Brain microvascular endothelial cell (primary cell): ENCODE data around the gene PTPRN2.
"Not testable (repeated sequence)": the region's sequence is repeated elsewhere in the genome, so short reads cannot be mapped to it uniquely, and the experiment has no call there.

Source experiments
- DNase-seq: peaks from one replicate; pipeline ENCODE4 v3.0.0-alpha.2; 2020
- H3K27ac ChIP-seq: fragments of 250-450 bp; sonication (Bioruptor Pico); 2 replicates; pipeline ENCODE4 v1.5.1; 2020; ENCODE audit warnings: mild to moderate bottlenecking, moderate library complexity
- H3K27me3 ChIP-seq: fragments of 250-450 bp; sonication (Bioruptor Pico); replicated peaks from 2 replicates; pipeline ENCODE4 v1.5.1; 2020; ENCODE audit warnings: mild to moderate bottlenecking
- H3K36me3 ChIP-seq: fragments of 250-450 bp; sonication (Bioruptor Pico); replicated peaks from 2 replicates; pipeline ENCODE4 v1.5.1; 2020; ENCODE audit warnings: mild to moderate bottlenecking
- H3K4me3 ChIP-seq: 2 replicates; pipeline ENCODE4 v1.5.1; 2011; ENCODE audit warnings: low read depth, mild to moderate bottlenecking, control low read depth, low read length, moderate library complexity
- in situ Hi-C: cut with HindIII; loops from 2 replicates; pipeline ENCODE4 v1.10.0; 2017; ENCODE audit warnings: low sequenced_read_pairs, low pct_ligation_motif_present
- TF ChIP-seq, protein P1 (sequence below): IDR thresholded peaks from 2 replicates; pipeline ENCODE4 v1.5.1; 2011; ENCODE audit warnings: low read depth, mild to moderate bottlenecking, moderate library complexity, low read length, control low read depth, inconsistent platforms; ENCODE audit errors: missing control alignments

The PTPRN2 gene

DNA sequence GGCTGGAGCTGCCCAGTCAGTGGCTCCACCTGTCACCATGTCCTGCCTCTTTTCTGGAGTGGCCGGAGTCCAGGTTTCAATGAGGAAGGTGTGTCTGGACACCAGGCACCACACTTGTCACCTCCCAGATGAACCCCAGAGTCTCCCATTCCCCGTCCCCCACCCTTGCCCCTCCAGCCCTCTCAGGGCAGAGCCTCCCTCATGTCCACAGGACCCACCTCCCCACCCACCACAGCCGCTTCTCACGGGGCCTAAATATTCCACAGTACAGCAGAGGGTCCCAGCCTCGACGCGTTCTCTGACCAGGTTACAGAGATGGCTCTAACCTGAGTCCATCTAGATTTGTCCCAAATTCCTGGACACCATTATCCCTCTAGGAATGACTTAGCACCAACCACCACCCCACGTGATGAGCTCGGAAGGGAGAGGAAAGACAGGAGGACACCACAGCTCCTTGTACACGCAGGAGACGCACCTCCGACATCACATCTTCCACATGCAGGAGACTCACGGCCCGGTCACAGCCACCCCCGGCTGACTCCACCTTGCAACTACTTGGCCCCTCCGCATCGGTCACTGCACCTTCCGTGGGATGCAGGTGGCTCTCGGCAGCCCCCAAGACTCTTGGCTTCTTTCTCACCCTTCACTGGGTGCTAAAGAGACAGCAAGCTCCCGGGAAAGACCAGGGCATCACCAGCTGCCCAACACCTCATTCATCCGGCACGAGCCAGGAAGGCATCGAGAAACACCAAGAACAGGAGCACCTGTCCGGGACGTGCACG, 690.7 kb downstream of the PTPRN2 start:
- H3K27me3 ChIP-seq, result no peaks in the 10 kb centered on the region
- H3K36me3 ChIP-seq, result no peaks in the 10 kb centered on the region
- H3K27ac ChIP-seq, result no peak overlapping the region
- no peak for DNase-seq
- in situ Hi-C loops, result no loop called here
- H3K4me3 ChIP-seq, result no peak overlapping the region
- TF ChIP-seq, protein P1, sequence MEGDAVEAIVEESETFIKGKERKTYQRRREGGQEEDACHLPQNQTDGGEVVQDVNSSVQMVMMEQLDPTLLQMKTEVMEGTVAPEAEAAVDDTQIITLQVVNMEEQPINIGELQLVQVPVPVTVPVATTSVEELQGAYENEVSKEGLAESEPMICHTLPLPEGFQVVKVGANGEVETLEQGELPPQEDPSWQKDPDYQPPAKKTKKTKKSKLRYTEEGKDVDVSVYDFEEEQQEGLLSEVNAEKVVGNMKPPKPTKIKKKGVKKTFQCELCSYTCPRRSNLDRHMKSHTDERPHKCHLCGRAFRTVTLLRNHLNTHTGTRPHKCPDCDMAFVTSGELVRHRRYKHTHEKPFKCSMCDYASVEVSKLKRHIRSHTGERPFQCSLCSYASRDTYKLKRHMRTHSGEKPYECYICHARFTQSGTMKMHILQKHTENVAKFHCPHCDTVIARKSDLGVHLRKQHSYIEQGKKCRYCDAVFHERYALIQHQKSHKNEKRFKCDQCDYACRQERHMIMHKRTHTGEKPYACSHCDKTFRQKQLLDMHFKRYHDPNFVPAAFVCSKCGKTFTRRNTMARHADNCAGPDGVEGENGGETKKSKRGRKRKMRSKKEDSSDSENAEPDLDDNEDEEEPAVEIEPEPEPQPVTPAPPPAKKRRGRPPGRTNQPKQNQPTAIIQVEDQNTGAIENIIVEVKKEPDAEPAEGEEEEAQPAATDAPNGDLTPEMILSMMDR, result no peak

DNA sequence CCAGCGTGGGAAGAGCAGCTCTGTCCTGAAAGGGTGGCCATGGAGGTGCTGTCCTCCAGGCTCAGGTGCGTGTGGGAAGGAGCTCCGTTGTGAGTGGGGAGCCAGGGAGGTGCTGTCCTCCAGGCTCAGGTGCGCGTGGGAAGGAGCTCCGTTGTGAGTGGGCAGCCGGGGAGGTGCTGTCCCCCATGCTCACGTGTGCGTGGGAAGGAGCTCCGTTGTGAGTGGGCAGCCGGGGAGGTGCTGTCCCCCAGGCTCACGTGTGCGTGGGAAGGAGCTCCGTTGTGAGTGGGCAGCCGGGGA, 691.3 kb downstream of the PTPRN2 start:
- H3K27ac ChIP-seq, H3K36me3 ChIP-seq, H3K4me3 ChIP-seq, in situ Hi-C loops, DNase-seq, H3K27me3 ChIP-seq: not testable (repeated sequence)

DNA sequence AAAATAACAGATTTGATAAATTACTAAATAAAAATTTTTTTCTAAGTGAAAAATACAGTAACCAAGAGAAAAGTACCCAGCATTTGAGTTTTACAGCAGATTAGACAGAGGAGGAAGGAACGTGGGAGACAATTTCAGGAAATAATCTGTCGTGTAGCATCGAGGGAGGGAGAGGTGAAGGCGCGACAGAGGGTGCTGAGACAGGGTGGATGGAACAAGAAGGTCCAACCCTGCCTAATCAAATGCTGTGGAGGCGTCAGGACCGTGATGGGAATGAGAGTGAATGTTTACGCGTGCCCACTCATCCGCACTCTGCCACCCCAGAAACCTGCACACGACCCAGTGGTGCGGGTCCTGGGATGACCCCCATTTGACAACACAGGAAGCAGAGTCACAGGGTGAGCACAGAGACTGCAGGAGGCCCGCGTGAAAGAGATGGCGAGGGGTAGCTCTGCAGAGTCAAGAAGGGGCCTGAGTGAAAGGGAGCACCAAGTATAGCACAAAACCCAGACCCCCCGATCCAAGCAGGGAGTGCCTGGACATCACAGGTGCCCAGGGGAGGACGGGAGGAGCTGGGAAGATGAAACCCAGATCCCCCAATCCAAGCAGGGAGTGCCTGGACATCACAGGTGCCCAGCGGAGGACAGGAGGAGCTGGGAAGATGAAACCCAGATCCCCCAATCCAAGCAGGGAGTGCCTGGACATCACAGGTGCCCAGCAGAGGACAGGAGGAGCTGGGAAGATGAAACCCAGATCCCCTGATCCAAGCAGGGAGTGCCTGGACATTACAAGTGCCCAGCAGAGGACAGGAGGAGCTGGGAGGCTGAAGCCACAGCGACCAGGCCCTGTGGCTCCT, 691.9 kb downstream of the PTPRN2 start:
- TF ChIP-seq, protein P1, result no peak
- Histone ChIP-seq H3K27ac (no peak overlapping the region), H3K27me3 (no peaks in the 10 kb centered on the region), H3K36me3 (no peaks in the 10 kb centered on the region), H3K4me3 (no peak overlapping the region)
- DNase-seq, result no peak
- in situ Hi-C loops, result no loop called here

DNA sequence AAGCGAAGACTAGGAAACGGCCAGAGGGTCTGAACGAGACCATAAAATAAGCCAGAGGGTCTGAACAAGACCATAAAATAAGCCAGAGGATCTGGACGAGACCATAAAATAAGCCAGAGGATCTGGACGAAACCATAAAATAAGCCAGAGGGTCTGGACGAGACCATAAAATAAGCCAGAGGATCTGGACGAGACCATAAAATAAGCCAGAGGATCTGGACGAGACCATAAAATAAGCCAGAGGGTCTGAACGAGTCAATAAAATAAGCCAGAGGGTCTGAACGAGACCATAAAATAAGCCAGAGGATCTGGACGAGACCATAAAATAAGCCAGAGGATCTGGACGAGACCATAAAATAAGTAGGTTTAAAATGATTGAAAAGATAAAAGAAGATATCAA, 692.5 kb downstream of the PTPRN2 start:
- not testable (repeated sequence) for H3K4me3 ChIP-seq, DNase-seq

DNA sequence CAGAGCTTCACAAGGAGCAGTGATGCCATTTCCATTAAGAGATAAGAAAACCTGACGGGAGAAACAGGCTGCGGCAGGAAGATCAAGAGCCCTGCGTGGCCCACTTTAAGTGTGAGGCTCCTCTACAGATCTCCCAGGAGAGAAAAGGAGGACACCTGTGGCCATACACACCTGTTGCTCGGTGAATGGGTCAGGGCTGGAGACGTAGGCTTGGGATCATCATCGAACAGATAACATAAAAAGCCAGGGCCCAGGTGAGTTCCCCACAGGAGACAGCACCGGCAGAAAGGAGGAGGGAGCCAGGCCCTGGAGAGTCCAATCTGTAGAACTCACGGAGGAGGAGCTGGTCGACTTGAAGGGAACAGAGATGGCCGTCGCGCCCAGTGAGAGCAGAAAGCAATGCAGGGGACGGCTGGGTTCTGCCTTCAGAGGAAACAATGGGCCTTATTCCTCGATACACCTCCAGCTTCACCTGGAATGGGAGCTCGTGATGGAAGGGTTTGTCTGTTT, 694.0 kb downstream of the PTPRN2 start:
- Histone ChIP-seq H3K27me3 (no peaks in the 10 kb centered on the region), H3K4me3 (no peak overlapping the region), H3K27ac (no peak overlapping the region), H3K36me3 (no peaks in the 10 kb centered on the region)
- in situ Hi-C loops, result no loop called here
- no peak for DNase-seq
- TF ChIP-seq, protein P1, result no peak

More for the DNA sequence above, 692.5 kb downstream of the PTPRN2 start:
- H3K36me3 ChIP-seq, in situ Hi-C loops, H3K27me3 ChIP-seq, H3K27ac ChIP-seq: not testable (repeated sequence)

DNA sequence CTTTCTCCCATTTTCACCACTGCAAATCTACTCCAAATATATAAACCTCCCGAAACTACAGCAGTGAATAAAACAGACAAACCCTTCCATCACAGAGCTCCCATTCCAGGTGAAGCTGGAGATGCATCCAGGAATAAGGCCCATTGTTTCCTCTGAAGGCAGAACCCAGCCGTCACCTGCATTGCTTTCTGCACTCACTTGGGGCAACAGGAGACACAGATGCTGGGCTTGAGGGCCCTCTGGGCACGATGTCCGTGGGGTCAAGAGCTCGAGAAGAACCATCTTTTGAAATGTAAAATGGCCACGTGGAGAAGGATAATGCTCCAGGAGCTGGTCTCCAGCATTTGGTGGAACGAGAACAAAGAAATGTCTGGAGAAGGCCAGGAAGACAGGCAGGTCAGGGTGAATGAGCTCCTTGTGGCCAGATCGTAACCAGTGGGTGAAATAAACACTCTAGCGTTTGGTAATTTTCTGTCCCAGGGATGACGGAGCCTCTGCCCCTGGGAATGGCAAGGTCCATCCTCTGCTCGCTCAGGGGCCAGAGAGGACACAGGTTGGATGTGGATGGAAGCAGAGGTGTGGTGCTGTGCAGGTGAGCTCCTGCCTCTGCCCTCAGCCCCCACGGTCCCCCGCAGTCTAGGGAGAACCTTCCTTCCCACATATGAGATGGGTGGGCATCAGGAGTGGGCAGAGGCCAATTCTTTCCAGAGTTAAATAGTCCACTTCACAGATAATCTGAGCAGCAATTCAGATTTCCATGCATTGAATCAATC, 694.7 kb downstream of the PTPRN2 start:
- Histone ChIP-seq H3K27me3 (no peaks in the 10 kb centered on the region), H3K36me3 (no peaks in the 10 kb centered on the region), H3K27ac (no peak overlapping the region), H3K4me3 (no peak overlapping the region)
- no peak for DNase-seq
- in situ Hi-C loops, result no loop called here
- TF ChIP-seq, protein P1, result no peak
